AML-193 (cell line): ENCODE data around the gene YBEY.
"Not testable (repeated sequence)": the region's sequence is repeated elsewhere in the genome, so short reads cannot be mapped to it uniquely, and the experiment has no call there.

Experiments used
- DNase-seq, 2 experiments: peaks; one replicate each; lab custom pipeline; 2025; lab: John Stamatoyannopoulos, UW

The YBEY gene

GRCh38 chr21:46304437-46304836 is 18.3 kb downstream of the YBEY start:
- no peak for DNase-seq

GRCh38 chr21:46304955-46305354 is 18.8 kb downstream of the YBEY start:
- no peak for DNase-seq

DNA sequence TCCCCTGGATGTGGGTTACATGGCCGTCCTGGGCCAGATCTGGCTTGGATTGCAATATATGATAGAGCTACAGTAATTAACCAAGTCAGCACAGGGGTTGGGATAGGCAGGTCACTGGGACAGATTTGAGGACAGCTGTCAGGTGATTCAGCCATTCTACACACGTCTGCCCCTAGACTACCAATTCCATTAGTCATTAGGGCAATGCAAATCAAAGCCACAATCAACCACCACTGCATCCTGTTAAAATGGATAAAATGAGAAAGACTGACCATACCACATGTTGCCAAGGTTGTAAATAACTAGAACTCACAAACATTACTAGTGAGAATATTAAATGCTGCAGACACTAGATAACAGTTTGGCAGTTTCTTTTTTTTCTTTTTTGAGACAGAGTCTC is 21.5 kb downstream of the YBEY start:
- no peak for DNase-seq

DNA sequence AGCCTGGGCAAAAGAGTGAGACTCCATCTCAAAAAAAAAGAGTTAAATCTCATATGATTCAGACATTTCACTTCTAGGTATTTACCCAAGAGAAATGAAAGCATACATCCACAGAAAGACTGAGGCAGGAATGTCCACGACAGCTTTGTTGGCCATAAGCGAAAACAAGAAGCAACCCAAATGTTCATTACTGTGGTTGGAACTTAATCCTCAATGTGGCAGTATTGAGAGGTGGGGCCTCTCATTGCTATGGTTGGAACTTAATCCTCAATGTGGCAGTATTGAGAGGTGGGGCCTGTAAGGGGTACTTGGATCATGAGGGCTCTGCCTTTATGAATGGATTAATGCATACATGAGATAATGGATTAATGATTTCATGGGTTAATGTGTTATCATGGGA is 22.3 kb downstream of the YBEY start:
- DNase-seq, result no peak

DNA sequence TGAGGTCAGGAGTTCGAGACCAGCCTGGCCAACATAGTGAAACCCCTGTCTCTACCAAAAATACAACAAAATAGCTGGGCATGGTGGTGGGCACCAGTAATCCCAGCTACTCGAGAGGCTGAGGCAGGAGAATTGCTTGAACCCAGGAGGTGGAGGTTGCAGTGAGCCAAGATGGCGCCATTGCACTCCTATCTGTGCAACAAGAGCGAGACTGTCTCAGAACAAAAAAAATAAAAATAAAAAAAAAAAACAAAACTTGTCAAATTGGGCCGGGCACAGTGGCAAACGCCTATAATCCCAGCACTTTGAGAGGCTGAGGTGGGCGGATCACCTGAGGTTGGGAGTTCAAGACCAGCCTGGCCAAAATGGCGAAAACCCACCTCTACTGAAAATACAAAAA is 24.1 kb downstream of the YBEY start:
- not testable (repeated sequence) for DNase-seq

GRCh38 chr21:46311568-46311967 is 25.4 kb downstream of the YBEY start:
- no peak for DNase-seq

GRCh38 chr21:46312949-46313348 is 26.8 kb downstream of the YBEY start:
- DNase-seq, result no peak

DNA sequence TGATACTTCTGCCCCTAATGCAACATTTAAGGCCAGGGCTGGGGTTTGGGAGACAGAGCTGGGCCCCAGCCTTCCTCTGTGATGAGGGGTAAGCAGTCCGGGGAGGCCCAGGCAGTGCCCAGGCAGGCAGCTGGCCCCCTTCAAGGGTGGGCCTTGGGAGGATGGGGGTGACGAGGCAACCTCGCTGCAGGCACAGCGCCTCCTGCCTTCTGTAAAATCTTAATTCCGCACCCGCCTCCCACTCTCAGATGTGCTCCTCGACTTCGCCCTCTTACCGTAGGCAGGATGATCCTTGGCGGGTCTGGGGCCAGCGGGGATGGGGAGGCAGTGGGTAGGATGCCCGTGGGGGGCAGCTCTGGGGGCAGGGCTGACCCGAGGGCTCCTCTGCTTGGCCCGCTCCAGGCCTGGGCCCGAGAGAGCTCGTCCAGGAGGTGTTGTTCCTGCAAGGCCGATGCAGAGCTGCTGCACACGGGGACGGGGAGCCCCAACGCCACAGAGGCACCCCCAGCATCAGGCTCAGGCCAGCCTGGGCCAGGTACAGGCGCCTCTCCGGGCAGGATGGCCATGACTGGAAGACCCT is 28.4 kb downstream of the YBEY start:
- no peak for DNase-seq

- no peak for DNase-seq
Measured at GRCh38 chr21:46316708-46317324, 30.7 kb downstream of the YBEY start.

- no peak for DNase-seq
Measured at GRCh38 chr21:46317710-46318463, 31.7 kb downstream of the YBEY start.

DNA sequence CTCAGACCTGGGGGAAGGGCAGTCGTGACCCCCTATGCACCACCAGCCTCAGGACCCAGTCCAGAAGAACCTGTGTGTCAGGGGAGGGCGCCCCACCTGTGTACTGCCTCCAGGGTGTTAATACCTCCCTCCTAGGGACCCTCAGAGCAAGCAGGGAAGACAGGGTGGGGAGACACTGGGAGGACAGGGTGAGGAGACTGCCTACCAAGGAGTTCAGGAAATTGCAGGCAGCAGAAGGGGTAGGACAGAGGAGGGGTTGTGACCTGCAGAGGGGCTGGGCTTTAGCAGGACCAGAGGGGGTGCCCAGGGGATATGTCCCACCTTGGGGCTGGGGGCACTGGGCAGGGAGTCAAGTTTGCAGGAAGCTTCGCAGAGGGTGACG is 32.3 kb downstream of the YBEY start:
- no peak for DNase-seq

DNA sequence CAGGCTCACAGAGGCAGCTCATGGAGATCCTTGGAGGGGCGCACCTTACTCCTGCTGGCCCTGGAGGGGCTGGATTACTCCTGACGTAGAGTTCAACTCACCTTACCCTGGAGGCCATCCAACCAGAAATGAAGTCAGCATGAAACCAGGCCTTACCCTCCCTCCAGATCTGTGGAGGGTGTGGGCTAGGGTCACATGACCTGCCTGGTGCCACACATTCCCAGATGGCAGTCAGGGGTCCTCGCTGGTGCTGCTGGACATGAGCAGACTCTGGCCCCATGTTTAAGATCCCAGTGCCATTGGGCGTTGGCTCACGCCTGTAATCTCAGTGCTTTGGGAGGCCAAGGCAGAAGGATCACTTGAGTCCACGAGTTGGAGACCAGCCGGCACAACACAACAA is 33.0 kb downstream of the YBEY start:
- DNase-seq, result no peak

GRCh38 chr21:46320331-46320801 is 34.2 kb downstream of the YBEY start:
- no peak for DNase-seq

- peak in 1 of 2 experiments; percentile 22 for DNase-seq
Measured at GRCh38 chr21:46322351-46323226, 36.4 kb downstream of the YBEY start.

DNA sequence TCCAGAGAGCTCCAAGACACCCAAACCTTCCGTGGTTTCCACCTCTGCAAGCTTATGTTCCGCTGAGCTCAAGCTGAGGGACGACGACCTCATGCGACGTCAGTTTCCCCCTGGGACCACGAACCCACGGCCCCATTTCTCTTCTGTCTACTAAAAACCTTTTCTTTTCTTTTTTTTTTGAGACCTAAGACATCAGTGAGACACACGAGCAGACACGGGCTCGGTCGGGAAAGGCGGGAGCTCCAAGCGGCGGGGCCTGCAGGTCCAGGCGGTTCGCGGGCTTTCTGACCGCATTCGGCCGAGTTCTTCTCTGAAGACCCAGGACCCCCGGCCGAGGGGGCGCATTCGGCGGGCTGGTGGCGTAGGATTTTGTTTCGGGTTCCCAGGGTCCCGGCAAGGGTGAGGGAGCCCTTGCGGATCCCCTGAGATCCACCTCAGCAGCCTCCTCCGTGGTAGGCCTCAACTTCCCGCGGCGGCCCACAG is 37.1 kb downstream of the YBEY start:
- no peak for DNase-seq

DNA sequence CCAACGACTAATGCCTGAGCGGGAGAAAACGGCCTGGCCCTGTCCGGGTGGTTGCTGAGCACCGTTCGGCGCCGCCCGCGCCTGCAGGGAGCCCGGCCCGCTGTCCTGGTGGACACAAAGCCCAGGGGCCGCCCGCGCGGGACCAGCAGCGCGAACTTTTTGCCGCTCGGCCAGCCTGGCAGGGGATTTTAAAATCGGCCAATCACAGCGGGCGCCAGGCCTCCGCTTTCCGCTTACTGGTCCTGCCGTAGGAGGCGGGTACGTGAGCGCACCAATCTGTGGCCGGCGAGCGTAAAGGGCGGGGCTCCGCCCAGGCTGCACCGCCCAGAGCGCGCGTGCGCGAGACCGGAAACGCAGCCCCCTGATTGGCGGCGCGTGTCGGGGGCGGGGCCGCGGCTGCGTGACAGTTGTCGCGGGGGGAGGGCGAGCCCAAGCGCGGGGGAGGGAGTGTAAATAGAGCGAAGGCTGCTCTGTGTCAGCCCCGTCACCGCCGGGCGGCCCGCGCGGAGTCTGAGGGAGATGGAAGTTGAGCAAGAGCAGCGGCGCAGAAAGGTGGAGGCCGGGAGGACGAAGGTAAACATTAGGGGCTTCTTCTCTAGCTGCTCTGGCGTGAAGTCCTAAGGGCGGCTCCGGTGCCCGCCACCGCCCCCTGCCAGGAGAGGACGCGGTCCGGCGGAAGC is 37.7 kb downstream of the YBEY start, which contains the start of the genes C21orf58 and PCNT:
Gene C21orf58 (minus strand): TSS at position 161 of the 680 bp plus-strand sequence. CDS start 1,132 bp downstream, outside the sequence.
Gene PCNT (plus strand): TSS at position 447 of the 680 bp plus-strand sequence. CDS start 73 bp downstream, at position 520.
- peak; percentile 93 to 96 for DNase-seq

DNA sequence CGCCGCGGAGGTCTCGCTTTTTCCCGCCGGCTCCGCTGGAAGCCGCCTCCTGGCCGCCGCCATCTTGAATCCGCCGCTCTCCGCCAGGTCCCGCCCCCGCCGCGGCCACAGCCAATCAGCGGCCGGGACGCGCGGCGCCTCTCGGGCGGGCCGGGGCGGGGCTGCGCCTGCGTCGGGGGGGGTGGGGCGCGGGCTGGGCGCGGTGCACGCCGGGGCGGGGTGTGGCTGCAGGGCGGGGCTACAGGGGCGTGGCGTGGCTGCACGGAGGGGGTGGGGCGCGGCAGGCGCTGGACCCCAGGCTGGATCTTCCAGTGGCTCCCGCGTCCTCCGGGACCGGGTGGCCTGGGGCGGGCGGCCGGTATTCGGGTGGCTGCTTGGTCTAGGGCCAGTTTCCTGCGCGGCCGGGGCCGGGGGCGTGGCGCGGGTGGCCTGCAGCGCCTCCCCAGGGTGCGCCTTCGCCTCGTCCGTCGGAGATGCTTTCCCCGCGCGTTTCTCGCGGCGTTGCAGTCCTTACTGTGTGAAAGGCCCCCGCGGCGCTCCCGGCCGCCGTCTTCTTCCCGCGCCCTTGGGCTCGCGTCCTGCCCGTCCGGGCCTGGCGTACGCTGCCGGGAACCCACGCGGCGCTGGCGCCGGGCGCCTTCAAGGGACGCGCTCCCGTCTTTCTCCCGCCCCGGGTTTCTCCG is 38.4 kb downstream of the YBEY start:
- peak; percentile 49 to 69 for DNase-seq

DNA sequence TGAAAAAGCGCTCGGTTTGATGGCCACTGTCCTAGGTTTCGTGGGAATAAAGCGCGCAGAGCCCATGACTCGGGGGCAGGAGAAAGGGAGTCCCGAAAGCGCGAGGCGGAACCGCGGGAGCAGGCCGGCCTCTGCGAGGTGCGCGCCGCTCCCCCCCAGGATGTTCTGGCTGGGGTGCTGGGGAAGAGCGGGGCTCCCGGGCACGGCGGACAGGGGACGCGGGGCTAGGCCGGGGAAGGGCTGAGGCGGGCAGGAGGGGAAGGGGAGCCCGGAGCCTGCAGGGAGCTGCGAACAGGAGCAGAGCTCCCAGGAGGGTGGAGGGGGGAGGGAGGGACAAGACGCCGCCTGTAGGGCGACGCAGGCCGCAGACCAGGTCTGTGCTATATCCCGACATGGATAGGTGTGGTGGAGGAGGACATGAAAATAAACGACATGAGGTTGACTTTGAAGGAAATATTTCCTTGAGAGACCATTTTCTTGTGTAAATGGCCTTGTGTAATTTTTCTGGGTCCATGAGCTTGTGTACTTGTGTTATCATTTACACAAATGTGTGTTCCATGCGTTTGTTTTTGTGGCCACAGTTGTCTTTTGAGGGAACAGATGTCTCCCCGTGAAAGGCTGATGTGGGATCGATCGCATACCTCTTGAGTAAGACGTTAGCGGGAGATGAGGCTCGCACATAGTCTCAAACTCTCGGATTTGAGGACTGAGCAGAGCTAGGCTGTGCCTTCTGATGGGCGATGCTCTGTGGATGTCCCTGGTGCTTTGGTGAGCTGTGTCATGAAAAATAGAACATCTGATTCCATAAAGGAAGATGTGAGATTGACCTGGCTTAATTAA is 39.2 kb downstream of the YBEY start:
- DNase-seq, result peak; percentile 18 to 26

DNA sequence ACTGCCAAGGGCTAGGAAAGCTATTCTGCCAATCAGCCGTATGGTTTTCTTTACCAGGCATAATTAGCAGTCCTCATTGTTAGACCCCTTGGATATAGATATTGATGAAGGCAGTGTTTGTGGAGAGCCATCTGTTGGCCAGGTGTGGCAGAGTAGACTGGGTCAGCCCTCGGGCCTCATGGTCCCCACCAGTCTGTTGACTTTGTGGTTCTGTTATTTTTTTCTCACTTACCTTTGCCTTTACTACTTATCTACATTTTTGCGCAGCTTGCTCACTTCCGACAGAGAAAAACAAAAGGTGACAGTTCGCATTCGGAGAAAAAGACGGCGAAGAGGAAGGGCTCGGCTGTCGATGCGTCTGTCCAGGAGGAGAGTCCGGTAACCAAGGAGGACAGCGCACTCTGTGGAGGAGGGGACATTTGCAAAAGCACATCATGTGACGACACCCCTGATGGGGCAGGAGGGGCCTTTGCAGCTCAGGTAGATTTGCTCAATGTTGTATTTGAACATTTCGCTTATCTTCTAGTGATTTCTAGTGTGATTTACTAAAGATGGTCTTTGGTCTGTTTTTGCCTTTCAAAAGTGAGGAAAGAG is 40.1 kb downstream of the YBEY start:
- no peak for DNase-seq
